ENCODE measurements around the gene CGGBP1.
A peak's percentile ranks its signal among the peaks of the same experiment; 100 is the strongest.

GRCh38 chr3:88003115-88003755, 55.6 kb downstream of the CGGBP1 start:
- TF ChIP-seq CTCF (IDR thresholded peaks at IDR 0.05), result peak; percentile 85
- TF ChIP-seq ZFX (IDR thresholded peaks at IDR 0.05; ENCODE audit: borderline replicate concordance), result no peak

All from 22Rv1 (cell line).